ENCODE results near the gene GSG1L. TPM values are rescaled to one million over a fixed set of nuclear protein-coding genes. Genes with fewer than 3 reads are reported as not detected.

Gene GSG1L
- total and polyA plus RNA-seq, 2 of the 13 experiments (the other 11 are each of a cell fraction or from before 2014, with no cell fraction given), result not detected

DNA sequence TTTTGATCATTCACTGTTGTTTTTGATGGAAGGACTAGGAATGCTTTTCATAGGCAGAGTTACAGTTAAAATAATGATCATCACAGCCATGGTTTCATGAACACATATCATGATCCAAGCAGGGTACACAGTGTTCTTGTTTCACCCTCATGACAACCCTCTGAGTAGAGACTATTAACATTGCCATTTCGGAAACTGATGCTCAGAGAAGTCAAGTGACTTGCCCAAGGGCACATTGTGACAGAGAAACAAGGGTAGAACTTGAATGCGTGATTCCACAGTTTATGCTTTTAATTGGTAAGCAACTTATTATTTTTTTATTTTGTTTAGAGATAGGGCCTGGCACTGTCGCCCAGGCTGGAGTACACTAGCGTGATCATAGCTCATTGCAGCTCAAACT lies 311.3 kb downstream of the GSG1L start:
- DNase-seq (ENCODE audit: low spot score) (no peak), FAIRE-seq (no peak), ATAC-seq (no peak)
- Histone ChIP-seq H3K79me2 (ENCODE audit: insufficient read depth, low read length) (no peaks in the 10 kb centered on the region), H3K36me3 (replicated peaks in 1 of 2; ENCODE audit: control insufficient read depth in 1 of 2, insufficient read depth in 2 of 2, low read length in 2 of 2) (no peaks in the 10 kb centered on the region; a peak in 1 of 5 replicates), H3K9me3 (ENCODE audit: low read length) (no peaks in the 10 kb centered on the region), H3K4me3 (replicated peaks in 1 of 3; ENCODE audit: insufficient read depth in 1 of 3, low read depth in 2 of 3, low read length in 3 of 3) (no peak overlapping the region), H2AFZ (ENCODE audit: low read length) (no peak overlapping the region), H3K27me3 (ENCODE audit: control insufficient read depth in 1 of 2, insufficient read depth in 2 of 2, low read length in 2 of 2) (no peaks in the 10 kb centered on the region), H3K27ac (ENCODE audit: extremely low read length, insufficient read depth, low read length) (no peak overlapping the region), H3K4me2 (ENCODE audit: low read depth, low read length) (no peak overlapping the region), H3K9ac (ENCODE audit: insufficient read depth, low read depth, low read length) (no peak overlapping the region), H3K4me1 (ENCODE audit: insufficient read depth, low read length) (no peaks in the 10 kb centered on the region), H4K20me1 (ENCODE audit: insufficient read depth, low read length) (no peaks in the 10 kb centered on the region)
- TF ChIP-seq MEF2D (CRISPR knock-in tag; IDR thresholded peaks at IDR 0.05), result no peak
- no peak for TF ChIP-seq NR2F6 (IDR thresholded peaks at IDR 0.05)
- TF ChIP-seq NR2F6 (CRISPR knock-in tag; IDR thresholded peaks at IDR 0.05), result no peak
- TF ChIP-seq ZNF343 (CRISPR knock-in tag; IDR thresholded peaks at IDR 0.05), result no peak
- no peak for TF ChIP-seq SMARCE1 (IDR thresholded peaks at IDR 0.05; ENCODE audit: borderline replicate concordance)
- no peak for TF ChIP-seq ASH2L (IDR thresholded peaks at IDR 0.05; ENCODE audit: insufficient read length, low read depth, low read length)
- no peak for TF ChIP-seq ZC3H13 (CRISPR knock-in tag; IDR thresholded peaks at IDR 0.05)
- no peak for TF ChIP-seq POLR2AphosphoS2 (IDR thresholded peaks at IDR 0.05; ENCODE audit: low read depth, low read length)
- TF ChIP-seq SAP130 (CRISPR knock-in tag; IDR thresholded peaks at IDR 0.05; ENCODE audit: low read depth), result no peak
- no peak for TF ChIP-seq STAT5B (CRISPR knock-in tag; IDR thresholded peaks at IDR 0.05)
- TF ChIP-seq, protein P1, sequence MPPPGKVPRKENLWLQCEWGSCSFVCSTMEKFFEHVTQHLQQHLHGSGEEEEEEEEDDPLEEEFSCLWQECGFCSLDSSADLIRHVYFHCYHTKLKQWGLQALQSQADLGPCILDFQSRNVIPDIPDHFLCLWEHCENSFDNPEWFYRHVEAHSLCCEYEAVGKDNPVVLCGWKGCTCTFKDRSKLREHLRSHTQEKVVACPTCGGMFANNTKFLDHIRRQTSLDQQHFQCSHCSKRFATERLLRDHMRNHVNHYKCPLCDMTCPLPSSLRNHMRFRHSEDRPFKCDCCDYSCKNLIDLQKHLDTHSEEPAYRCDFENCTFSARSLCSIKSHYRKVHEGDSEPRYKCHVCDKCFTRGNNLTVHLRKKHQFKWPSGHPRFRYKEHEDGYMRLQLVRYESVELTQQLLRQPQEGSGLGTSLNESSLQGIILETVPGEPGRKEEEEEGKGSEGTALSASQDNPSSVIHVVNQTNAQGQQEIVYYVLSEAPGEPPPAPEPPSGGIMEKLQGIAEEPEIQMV (CRISPR knock-in tag; IDR thresholded peaks at IDR 0.05; ENCODE audit: low read depth), result no peak
- no peak for TF ChIP-seq HOXD1 (CRISPR knock-in tag; IDR thresholded peaks at IDR 0.05)
- no peak for TF ChIP-seq ZNF12 (CRISPR knock-in tag; IDR thresholded peaks at IDR 0.05)
- TF ChIP-seq MXD4 (CRISPR knock-in tag; IDR thresholded peaks at IDR 0.05), result no peak
- TF ChIP-seq, protein P2, sequence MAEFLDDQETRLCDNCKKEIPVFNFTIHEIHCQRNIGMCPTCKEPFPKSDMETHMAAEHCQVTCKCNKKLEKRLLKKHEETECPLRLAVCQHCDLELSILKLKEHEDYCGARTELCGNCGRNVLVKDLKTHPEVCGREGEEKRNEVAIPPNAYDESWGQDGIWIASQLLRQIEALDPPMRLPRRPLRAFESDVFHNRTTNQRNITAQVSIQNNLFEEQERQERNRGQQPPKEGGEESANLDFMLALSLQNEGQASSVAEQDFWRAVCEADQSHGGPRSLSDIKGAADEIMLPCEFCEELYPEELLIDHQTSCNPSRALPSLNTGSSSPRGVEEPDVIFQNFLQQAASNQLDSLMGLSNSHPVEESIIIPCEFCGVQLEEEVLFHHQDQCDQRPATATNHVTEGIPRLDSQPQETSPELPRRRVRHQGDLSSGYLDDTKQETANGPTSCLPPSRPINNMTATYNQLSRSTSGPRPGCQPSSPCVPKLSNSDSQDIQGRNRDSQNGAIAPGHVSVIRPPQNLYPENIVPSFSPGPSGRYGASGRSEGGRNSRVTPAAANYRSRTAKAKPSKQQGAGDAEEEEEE (CRISPR knock-in tag; IDR thresholded peaks at IDR 0.05; ENCODE audit: borderline replicate concordance), result no peak
- TF ChIP-seq, protein P3, sequence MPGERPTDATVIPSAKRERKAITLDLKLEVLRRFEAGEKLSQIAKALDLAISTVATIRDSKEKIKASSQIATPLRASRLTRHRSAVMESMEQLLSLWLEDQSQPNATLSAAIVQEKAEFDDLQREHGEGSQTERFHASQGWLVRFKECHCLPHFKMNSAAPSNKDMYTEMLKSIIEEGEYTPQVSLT (CRISPR knock-in tag; IDR thresholded peaks at IDR 0.05; ENCODE audit: borderline replicate concordance, low read depth), result no peak
- TF ChIP-seq ZNF615 (CRISPR knock-in tag; IDR thresholded peaks at IDR 0.05; ENCODE audit: borderline replicate concordance), result no peak
- TF ChIP-seq, protein P4, sequence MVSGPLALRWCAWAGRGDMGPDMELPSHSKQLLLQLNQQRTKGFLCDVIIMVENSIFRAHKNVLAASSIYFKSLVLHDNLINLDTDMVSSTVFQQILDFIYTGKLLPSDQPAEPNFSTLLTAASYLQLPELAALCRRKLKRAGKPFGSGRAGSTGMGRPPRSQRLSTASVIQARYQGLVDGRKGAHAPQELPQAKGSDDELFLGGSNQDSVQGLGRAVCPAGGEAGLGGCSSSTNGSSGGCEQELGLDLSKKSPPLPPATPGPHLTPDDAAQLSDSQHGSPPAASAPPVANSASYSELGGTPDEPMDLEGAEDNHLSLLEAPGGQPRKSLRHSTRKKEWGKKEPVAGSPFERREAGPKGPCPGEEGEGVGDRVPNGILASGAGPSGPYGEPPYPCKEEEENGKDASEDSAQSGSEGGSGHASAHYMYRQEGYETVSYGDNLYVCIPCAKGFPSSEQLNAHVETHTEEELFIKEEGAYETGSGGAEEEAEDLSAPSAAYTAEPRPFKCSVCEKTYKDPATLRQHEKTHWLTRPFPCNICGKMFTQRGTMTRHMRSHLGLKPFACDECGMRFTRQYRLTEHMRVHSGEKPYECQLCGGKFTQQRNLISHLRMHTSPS (CRISPR knock-in tag; IDR thresholded peaks at IDR 0.05; ENCODE audit: low read depth), result no peak
- CTCF ChIA-PET (ENCODE audit: low intra/inter-chr PET ratio, low total read pairs), result no interaction called here
- POLR2A ChIA-PET, result no interaction called here
- over 99% methylated on average over 4 of the region's 4 CpGs for WGBS (ENCODE audit: low lambda C conversion rate)
- intact Hi-C loops (cut with micrococcal nuclease; ENCODE audit: unreplicated experiment) (no loop called here), in situ Hi-C loops (cut with HindIII; ENCODE audit: extremely low pct_ligation_motif_present, low pct_unique_long_range_greater_than_20kb) (no loop called here)
- BruUV-seq (replicated peaks), result no TSS peak

Data from HepG2 (cell line).